CD4-positive, CD25-positive, alpha-beta regulatory T cell (primary cell): ENCODE measurements around the gene SORCS2. TPM values are rescaled to one million over a fixed set of nuclear protein-coding genes. Genes with fewer than 3 reads are reported as not detected.
A peak's percentile ranks its signal among the peaks of the same experiment; 100 is the strongest.

ENCODE experiments used
- ATAC-seq, 2 donors: fragments of 150-1000 bp; cut with Tn5 transposase; one replicate each; pipeline ENCODE4 v1.10.0; 2021; ENCODE audit warnings: low read depth in 2 of 2, moderate number of reproducible peaks in 2 of 2, moderate library complexity in 1 of 2
- DNase-seq, 3 donors: peaks; one replicate each; pipeline versions ENCODE4 v3.0.0 to v3.0.0-alpha.2; 2012 to 2022; ENCODE audit warnings: mixed read lengths in 1 of 3
- H3K27ac ChIP-seq: one replicate; pipeline ENCODE4 v1.7.0; 2013; ENCODE audit warnings: mild to moderate bottlenecking, low read length; ENCODE audit not compliant: insufficient read depth, poor library complexity, severe bottlenecking
- H3K27me3 ChIP-seq: one replicate; pipeline ENCODE4 v1.7.0; 2013; ENCODE audit warnings: low read length; ENCODE audit not compliant: control insufficient read depth, insufficient read depth
- H3K36me3 ChIP-seq: one replicate; pipeline ENCODE4 v1.7.0; 2013; ENCODE audit warnings: mild to moderate bottlenecking, low read length, moderate library complexity; ENCODE audit not compliant: control insufficient read depth, insufficient read depth
- H3K4me1 ChIP-seq: 2 replicates; pipeline ENCODE4 v1.7.0; 2013; ENCODE audit warnings: mild to moderate bottlenecking, low read length; ENCODE audit not compliant: insufficient read depth, control insufficient read depth, poor library complexity, severe bottlenecking
- H3K4me3 ChIP-seq: one replicate; pipeline ENCODE4 v1.7.0; 2013; ENCODE audit warnings: low read depth, mild to moderate bottlenecking, low read length, moderate library complexity
- H3K9me3 ChIP-seq, 2 experiments: 1 replicate in 1 of 2; 2 replicates in 1 of 2; pipeline ENCODE4 v1.7.0; 2013; ENCODE audit warnings: low read length in 2 of 2, mild to moderate bottlenecking in 1 of 2, moderate library complexity in 1 of 2; ENCODE audit not compliant: control insufficient read depth in 2 of 2
- H3K27ac Mint-ChIP-seq, 3 donors: one replicate each; pipeline ENCODE4 v1.8.0; 2020 to 2022; ENCODE audit warnings: mild to moderate bottlenecking in 3 of 3, mixed read lengths in 3 of 3, moderate library complexity in 2 of 3
- H3K27me3 Mint-ChIP-seq: one replicate; pipeline ENCODE4 v1.8.0; 2022; ENCODE audit warnings: mild to moderate bottlenecking, mixed read lengths
- H3K36me3 Mint-ChIP-seq: one replicate; pipeline ENCODE4 v1.8.0; 2020; ENCODE audit warnings: mixed read lengths
- H3K4me1 Mint-ChIP-seq, 4 donors: one replicate each; pipeline ENCODE4 v1.8.0; 2020 to 2022; ENCODE audit warnings: mixed read lengths in 4 of 4, mild to moderate bottlenecking in 1 of 4
- H3K4me3 Mint-ChIP-seq, 4 donors: one replicate each; pipeline ENCODE4 v1.8.0; 2020 to 2022; ENCODE audit warnings: mild to moderate bottlenecking in 4 of 4, mixed read lengths in 4 of 4, moderate library complexity in 3 of 4
- H3K9me3 Mint-ChIP-seq, 7 donors: one replicate each; pipeline ENCODE4 v1.8.0; 2020 to 2022; ENCODE audit warnings: mixed read lengths in 7 of 7, mild to moderate bottlenecking in 3 of 7, moderate library complexity in 2 of 7
- polyA plus RNA-seq, 4 donors: library from polyadenylated mRNA; unstranded; fragments of 300-500 nt; fragmentation: Illumina TruSeq; gene quantifications; one replicate each; pipeline ENCODE4 v1.2.3, GENCODE V29; 2021
- total RNA-seq: library from RNA; stranded (reverse); gene quantifications from one replicate; pipeline ENCODE4 v1.2.3, GENCODE V29; 2022

The SORCS2 gene
- total and polyA plus RNA-seq, 5 donors from 2014 or later, result not detected

- Mint-ChIP-seq H3K27ac (peak overlapping the region in 2 of 3 donors; percentile 83 to 94), H3K4me3 (peak overlapping the region in 1 of 4 donors; percentile 46), H3K36me3 (peaks cover 3% of the 10 kb centered on the region), H3K27me3 (peaks cover 3% of the 10 kb centered on the region), H3K4me1 (peaks cover 5 to 33% (median 15%) of the 10 kb centered on the region in 4 donors), H3K9me3 (no peaks in the 10 kb centered on the region)
- Histone ChIP-seq H3K9me3 (no peaks in the 10 kb centered on the region), H3K27me3 (no peaks in the 10 kb centered on the region), H3K4me1 (peaks cover 17% of the 10 kb centered on the region), H3K4me3 (no peak overlapping the region), H3K36me3 (no peaks in the 10 kb centered on the region), H3K27ac (no peak overlapping the region)
- ATAC-seq (no peak), DNase-seq (no peak)
Observed at GRCh38 chr4:7756561-7757355, 564.4 kb downstream of the SORCS2 start.

GRCh38 chr4:7757501-7758471 is 565.4 kb downstream of the SORCS2 start:
- Mint-ChIP-seq H3K36me3 (peaks cover 3% of the 10 kb centered on the region), H3K27me3 (peaks cover 6% of the 10 kb centered on the region), H3K9me3 (no peaks in the 10 kb centered on the region), H3K4me1 (peaks cover 5 to 33% (median 15%) of the 10 kb centered on the region in 4 donors), H3K4me3 (peak overlapping the region in 1 of 4 donors; percentile 54), H3K27ac (peak overlapping the region; percentile 70 to 94 (median 83))
- Histone ChIP-seq H3K4me1 (peaks cover 17% of the 10 kb centered on the region), H3K36me3 (no peaks in the 10 kb centered on the region), H3K4me3 (no peak overlapping the region), H3K9me3 (no peaks in the 10 kb centered on the region), H3K27me3 (no peaks in the 10 kb centered on the region), H3K27ac (no peak overlapping the region)
- DNase-seq (no peak), ATAC-seq (no peak)

- Histone ChIP-seq H3K4me3 (peak overlapping the region; percentile 92), H3K4me1 (peaks cover 17% of the 10 kb centered on the region), H3K27ac (peak overlapping the region; percentile 71), H3K27me3 (no peaks in the 10 kb centered on the region), H3K9me3 (no peaks in the 10 kb centered on the region), H3K36me3 (no peaks in the 10 kb centered on the region)
- no peaks in the 10 kb centered on the region for H3K9me3 Mint-ChIP-seq
- ATAC-seq (no peak), DNase-seq (no peak)
- peaks cover 3% of the 10 kb centered on the region for H3K36me3 Mint-ChIP-seq
- peak overlapping the region in 1 of 4 donors; percentile 41 for H3K4me3 Mint-ChIP-seq
- peaks cover 6% of the 10 kb centered on the region for H3K27me3 Mint-ChIP-seq
- H3K27ac Mint-ChIP-seq, result peak overlapping the region; percentile 65 to 94 (median 70)
- peaks cover 5 to 33% (median 15%) of the 10 kb centered on the region in 4 donors for H3K4me1 Mint-ChIP-seq
Observed at GRCh38 chr4:7758476-7758875, 566.1 kb downstream of the SORCS2 start.

- Mint-ChIP-seq H3K27ac (peak overlapping the region; percentile 93 to 99 (median 94)), H3K4me3 (peak overlapping the region; percentile 81 to 94 (median 82)), H3K4me1 (peaks cover 5 to 33% (median 15%) of the 10 kb centered on the region in 4 donors), H3K27me3 (peaks cover 6% of the 10 kb centered on the region), H3K9me3 (no peaks in the 10 kb centered on the region), H3K36me3 (peaks cover 3% of the 10 kb centered on the region)
- no peaks in the 10 kb centered on the region for H3K27me3 ChIP-seq
- peak; percentile 90 to 94 for ATAC-seq
- peaks cover 17% of the 10 kb centered on the region for H3K4me1 ChIP-seq
- no peaks in the 10 kb centered on the region for H3K36me3 ChIP-seq
- peak overlapping the region; percentile 71 for H3K27ac ChIP-seq
- H3K9me3 ChIP-seq, result no peaks in the 10 kb centered on the region
- peak overlapping the region; percentile 92 for H3K4me3 ChIP-seq
- peak in 2 of 3 donors; percentile 71 to 90 for DNase-seq
Observed at GRCh38 chr4:7759216-7759615, 566.9 kb downstream of the SORCS2 start.

- Histone ChIP-seq H3K27ac (peak overlapping the region; percentile 71), H3K4me1 (peaks cover 17% of the 10 kb centered on the region), H3K36me3 (no peaks in the 10 kb centered on the region), H3K4me3 (peak overlapping the region; percentile 92), H3K27me3 (no peaks in the 10 kb centered on the region), H3K9me3 (no peaks in the 10 kb centered on the region)
- H3K4me3 Mint-ChIP-seq, result peak overlapping the region; percentile 81 to 94 (median 82)
- H3K27ac Mint-ChIP-seq, result peak overlapping the region; percentile 93 to 99 (median 94)
- DNase-seq (no peak), ATAC-seq (peak in 1 of 2 donors; percentile 6)
- H3K4me1 Mint-ChIP-seq, result peaks cover 5 to 33% (median 15%) of the 10 kb centered on the region in 4 donors
- H3K27me3 Mint-ChIP-seq, result peaks cover 6% of the 10 kb centered on the region
- no peaks in the 10 kb centered on the region for H3K9me3 Mint-ChIP-seq
- peaks cover 3% of the 10 kb centered on the region for H3K36me3 Mint-ChIP-seq
Observed at GRCh38 chr4:7759635-7760034, 567.3 kb downstream of the SORCS2 start.

- Histone ChIP-seq H3K27me3 (no peaks in the 10 kb centered on the region), H3K4me3 (peak overlapping the region; percentile 92), H3K27ac (peak overlapping the region; percentile 71), H3K36me3 (no peaks in the 10 kb centered on the region), H3K9me3 (no peaks in the 10 kb centered on the region), H3K4me1 (peaks cover 17% of the 10 kb centered on the region)
- peak overlapping the region; percentile 93 to 99 (median 94) for H3K27ac Mint-ChIP-seq
- DNase-seq (no peak), ATAC-seq (no peak)
- H3K36me3 Mint-ChIP-seq, result peaks cover 3% of the 10 kb centered on the region
- no peaks in the 10 kb centered on the region for H3K9me3 Mint-ChIP-seq
- peaks cover 6% of the 10 kb centered on the region for H3K27me3 Mint-ChIP-seq
- H3K4me1 Mint-ChIP-seq, result peaks cover 5 to 33% (median 15%) of the 10 kb centered on the region in 4 donors
- H3K4me3 Mint-ChIP-seq, result peak overlapping the region in 3 of 4 donors; percentile 81 to 94 (median 82)
Observed at GRCh38 chr4:7760228-7760627, 567.9 kb downstream of the SORCS2 start.

- Histone ChIP-seq H3K27ac (peak overlapping the region; percentile 71), H3K4me3 (no peak overlapping the region), H3K36me3 (no peaks in the 10 kb centered on the region), H3K9me3 (no peaks in the 10 kb centered on the region), H3K4me1 (peaks cover 17% of the 10 kb centered on the region), H3K27me3 (no peaks in the 10 kb centered on the region)
- Mint-ChIP-seq H3K27ac (peak overlapping the region in 1 of 3 donors; percentile 56), H3K4me3 (peak overlapping the region in 1 of 4 donors; percentile 21), H3K9me3 (no peaks in the 10 kb centered on the region), H3K4me1 (peaks cover 5 to 33% (median 15%) of the 10 kb centered on the region in 4 donors), H3K36me3 (peaks cover 3% of the 10 kb centered on the region), H3K27me3 (peaks cover 6% of the 10 kb centered on the region)
- DNase-seq, result no peak
- no peak for ATAC-seq
Observed at GRCh38 chr4:7760706-7761105, 568.4 kb downstream of the SORCS2 start.
